DMS79 (cell line): Measurements from ENCODE around the gene SDCCAG8.

Source experiments
- DNase-seq: peaks from one replicate; lab custom pipeline; 2025; lab: John Stamatoyannopoulos, UW

Gene SDCCAG8

DNA sequence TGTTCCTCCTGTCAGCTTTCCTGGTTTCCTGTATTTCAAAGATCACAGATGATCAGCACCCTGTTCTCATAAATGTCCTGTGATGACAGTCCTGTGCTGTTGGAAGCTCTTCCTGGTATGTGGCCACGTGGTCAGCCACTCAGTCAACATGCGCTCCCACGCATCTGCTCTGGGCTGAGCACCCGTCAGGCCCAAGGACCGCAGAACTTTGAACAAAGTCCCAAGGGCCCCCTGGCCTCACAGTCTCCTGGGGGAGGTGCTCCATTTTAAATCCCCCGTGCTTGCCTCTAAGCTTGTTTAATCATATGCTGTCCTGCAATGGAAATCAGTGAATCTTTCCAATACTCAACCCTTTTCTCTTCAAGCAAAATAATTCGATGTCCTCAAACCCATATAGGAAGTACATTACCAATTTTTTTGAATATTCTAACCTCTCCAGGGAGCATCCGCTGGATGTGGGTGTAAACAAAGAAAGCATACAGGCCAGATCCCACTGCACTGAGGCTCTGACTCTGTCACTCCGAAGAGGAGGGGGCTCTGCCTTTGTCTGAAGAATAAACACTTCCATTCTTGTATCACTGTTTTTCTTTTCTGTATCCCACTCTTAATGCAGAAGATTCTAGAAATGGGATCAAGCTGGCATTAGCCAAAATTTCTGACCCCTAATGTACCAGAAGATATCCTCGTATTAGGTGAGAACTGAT, 250.3 kb downstream of the SDCCAG8 start:
- no peak for DNase-seq

DNA sequence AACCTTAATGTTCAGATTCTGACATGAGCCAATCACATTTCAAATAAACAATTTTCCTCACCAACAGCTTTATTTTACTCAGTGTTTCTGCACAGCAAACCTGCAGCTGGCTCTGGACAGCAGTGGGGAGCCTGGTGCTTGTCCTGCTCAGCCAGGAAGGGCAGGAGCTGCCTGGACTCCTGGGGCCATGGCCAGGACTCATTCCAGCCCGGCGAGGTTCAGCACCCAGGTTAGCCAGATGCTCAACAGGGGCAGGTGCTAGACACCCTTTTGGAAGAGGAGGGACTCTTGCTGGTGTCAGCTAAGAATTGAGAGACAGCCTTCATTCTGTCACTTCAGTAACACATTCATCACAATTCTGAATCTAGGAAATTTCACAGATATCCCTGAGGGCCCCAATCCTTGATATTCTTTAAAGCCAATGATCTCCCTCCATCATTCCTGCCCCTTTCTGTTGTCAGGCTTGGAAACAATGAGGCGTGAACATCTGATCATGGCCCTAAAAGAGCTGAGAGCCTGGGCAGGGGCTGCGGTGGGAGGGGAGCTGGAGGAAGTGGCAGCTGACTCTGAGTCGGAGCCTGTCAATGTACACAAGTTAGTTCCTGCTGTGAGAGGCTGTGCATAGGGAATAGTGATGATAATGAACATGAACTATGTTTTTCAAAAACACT, 251.3 kb downstream of the SDCCAG8 start:
- DNase-seq: no peak

DNA sequence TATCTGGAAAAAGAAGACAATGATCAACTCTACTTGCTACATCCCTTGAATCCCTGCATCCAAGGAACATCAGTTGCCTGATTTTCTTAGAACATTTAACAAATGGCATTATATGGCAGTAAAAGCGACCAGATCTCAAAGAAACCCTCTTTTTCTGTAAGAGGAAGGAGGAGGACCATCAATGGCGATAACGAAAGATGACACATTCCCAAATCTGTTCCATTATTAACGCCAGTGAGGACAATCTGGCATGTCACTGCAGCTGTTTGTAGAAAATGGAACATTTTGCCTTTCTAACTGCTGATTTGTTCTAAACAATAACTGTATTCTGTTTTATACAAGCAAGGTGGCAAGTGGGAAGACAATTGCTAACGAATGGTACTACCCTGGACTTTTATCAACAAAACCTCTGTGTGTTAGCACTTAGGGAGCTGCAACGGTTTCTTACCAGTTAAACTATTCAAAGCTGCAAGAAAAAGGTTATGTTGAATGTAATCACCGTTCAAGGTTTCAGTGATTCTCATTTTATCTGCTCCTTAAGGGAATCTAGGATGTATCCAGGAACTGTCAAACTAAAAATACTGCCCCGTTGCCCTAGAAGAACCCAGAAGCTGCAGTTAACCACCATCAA, 251.9 kb downstream of the SDCCAG8 start:
- no peak for DNase-seq

DNA sequence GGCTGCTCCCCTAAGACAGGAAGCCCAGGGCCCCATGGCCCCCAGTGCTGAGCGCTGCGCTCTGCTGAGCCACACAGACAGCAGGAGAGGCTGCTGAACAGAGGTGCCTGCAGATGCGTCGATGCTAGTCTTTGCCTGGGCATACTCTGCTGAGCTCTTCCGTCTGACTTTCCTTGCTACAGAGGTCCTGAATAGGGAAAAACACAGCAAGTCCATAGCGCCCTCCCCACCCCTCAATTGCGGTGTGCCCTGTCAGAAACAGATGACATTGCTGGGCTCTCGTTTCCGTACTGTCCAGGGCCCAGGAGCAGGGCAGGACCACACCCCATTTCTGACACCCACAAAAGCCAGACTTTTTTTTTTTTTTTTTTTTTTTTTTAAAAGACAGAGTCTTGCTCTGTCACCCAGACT, 252.5 kb downstream of the SDCCAG8 start:
- DNase-seq: no peak

- no peak for DNase-seq
Observed at GRCh38 chr1:243508943-243509342, 253.1 kb downstream of the SDCCAG8 start.

GRCh38 chr1:243510928-243511327, 255.1 kb downstream of the SDCCAG8 start:
- no peak for DNase-seq

GRCh38 chr1:243513726-243514491, 258.1 kb downstream of the SDCCAG8 start:
- no peak for DNase-seq

- DNase-seq: no peak
Observed at GRCh38 chr1:243514927-243515326, 259.1 kb downstream of the SDCCAG8 start.

GRCh38 chr1:243520831-243521230, 265.0 kb downstream of the SDCCAG8 start:
- DNase-seq: no peak

GRCh38 chr1:243523766-243524165, 267.9 kb downstream of the SDCCAG8 start:
- DNase-seq: no peak

- DNase-seq: no peak
Observed at GRCh38 chr1:243525085-243525487, 269.2 kb downstream of the SDCCAG8 start.

- no peak for DNase-seq
Observed at GRCh38 chr1:243526180-243526579, 270.3 kb downstream of the SDCCAG8 start.

DNA sequence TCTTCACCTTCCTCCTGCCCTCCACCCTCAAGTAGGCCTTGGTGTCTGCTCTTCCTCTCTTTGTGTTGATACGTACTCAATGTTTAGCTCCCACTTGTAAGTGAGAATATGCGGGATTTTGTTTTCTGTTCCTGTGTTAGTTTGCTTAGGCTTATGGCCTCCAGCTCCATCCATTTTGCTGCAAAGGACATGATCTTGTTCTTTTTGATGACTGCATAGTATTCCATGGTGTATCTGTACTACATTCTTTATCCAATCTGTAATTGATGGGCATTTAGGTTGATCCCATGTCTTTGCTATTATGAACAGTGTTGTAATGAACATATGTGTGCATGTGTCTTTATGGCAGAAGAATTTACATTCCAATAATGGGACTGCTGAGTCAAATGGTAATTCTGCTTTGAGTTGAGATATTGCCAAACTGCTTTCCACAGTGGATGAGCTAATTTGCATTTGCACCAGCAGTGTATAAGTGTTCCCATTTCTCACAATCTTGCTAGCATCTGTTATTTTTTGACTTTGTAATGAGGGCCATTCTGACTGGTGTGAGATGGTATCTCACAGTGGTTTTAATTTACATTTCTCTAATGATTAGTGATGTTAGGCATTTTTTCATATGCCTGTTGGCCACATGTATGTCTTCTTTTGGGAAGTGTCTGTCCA, 272.7 kb downstream of the SDCCAG8 start:
- no peak for DNase-seq

- no peak for DNase-seq
Observed at GRCh38 chr1:243529512-243529911, 273.7 kb downstream of the SDCCAG8 start.

GRCh38 chr1:243535014-243535413, 279.2 kb downstream of the SDCCAG8 start:
- no peak for DNase-seq

DNA sequence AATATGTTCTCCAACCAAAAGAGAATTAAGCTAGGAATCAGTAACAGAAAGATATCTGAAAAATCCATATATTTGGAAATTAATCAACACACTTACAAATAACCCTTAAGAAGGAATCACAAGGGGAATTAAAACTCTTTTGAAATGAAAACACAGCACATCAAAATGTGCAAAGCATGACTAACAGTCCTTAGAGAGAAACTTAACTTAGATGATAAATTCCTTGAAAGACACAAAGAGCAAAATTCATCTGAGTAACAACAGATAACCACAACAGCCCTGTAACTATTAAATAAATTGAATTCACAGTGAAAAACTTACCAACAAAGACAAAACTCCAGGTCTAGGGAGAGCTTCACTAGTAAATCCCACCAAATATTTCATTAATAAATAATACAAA, 283.8 kb downstream of the SDCCAG8 start:
- DNase-seq: no peak

DNA sequence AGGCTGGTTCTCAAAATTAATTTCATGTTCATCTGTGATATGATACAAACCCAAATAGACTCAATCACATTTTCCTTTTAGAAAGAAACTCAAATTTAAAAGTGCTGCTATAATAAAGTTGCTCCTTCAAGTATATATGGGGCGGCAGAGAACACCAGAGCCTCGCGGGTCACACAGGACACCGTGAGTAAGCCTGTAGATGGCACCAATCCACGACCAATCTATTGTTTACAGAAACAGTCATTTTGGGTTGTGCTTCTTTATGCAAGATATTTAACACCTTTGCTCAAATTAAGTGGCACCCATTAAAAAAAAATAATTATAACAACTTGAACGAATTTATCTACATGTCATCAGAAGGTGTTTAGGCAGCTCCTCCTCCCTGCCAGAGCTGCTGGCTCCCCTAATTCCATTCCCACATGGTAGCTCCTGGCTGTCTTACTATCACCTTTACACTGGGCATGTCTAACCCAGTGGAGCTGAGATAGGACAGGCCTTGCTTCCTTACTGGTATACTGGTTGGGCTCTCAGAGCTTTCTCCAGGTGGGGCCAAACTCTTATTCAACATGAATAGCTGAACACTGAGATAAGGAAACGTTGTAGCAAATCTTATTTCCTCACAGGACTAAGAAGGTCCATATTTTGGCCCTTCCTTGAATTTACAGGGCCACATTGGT, 287.0 kb downstream of the SDCCAG8 start:
- no peak for DNase-seq

- DNase-seq: no peak
Observed at GRCh38 chr1:243543501-243543900, 287.7 kb downstream of the SDCCAG8 start.

DNA sequence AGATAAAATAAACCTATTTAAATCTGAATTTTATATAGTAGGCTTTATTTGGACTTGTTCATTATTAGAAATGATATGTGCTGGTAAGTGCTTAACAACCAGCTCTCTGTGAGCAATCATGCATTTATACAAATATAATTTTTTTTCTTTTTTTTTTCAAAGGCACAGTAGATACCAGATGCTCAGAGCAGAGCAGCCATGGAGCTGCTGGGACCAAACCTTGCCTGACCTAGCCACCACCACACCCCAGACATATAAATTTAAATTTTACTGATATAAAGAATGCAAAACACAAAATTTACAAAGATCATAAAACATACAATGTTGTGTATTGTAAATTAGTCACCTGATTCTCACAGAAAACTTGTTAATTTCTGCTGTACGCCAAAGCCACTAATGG, 290.6 kb downstream of the SDCCAG8 start:
- no peak for DNase-seq

DNA sequence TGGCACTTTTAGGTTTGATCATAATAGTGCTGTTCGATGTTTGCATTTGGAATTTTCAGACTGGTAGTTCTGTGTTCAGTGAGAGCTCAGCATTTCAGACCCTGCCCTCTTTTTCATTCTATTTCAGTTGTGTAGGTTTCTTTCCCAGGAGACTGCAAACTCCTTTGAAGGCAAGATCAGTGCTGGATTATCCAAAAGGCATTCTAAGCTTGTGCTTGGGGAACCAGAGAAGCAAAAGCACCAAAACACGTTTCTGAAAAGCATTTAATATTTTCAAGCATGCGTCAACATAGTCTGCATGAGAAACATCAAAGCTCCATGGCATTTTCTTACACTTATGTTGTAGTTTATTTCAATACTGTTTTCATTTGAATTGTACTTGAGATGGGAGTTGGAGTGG, 292.1 kb downstream of the SDCCAG8 start:
- no peak for DNase-seq

- no peak for DNase-seq
Observed at GRCh38 chr1:243548516-243548915, 292.7 kb downstream of the SDCCAG8 start.
